C4-2B (cell line): Measurements from ENCODE around the gene CAAP1.

ENCODE experiments used
- CTCF ChIP-seq: fragments of 450-650 bp; conservative IDR thresholded peaks from 2 replicates; pipeline ENCODE4 v1.5.1; 2017; ENCODE audit warnings: mild to moderate bottlenecking
- ZFX ChIP-seq: fragments of 450-650 bp; IDR thresholded peaks from 2 replicates; pipeline ENCODE4 v1.6.1; 2017

GRCh38 chr9:26904671-26905070, 12.1 kb upstream of the CAAP1 start:
- TF ChIP-seq CTCF (no peak), ZFX (no peak)
